ENCODE measurements around the gene CHST12.
"Not testable (repeated sequence)": the region's sequence is repeated elsewhere in the genome, so short reads cannot be mapped to it uniquely, and the experiment has no call there.

Gene CHST12

DNA sequence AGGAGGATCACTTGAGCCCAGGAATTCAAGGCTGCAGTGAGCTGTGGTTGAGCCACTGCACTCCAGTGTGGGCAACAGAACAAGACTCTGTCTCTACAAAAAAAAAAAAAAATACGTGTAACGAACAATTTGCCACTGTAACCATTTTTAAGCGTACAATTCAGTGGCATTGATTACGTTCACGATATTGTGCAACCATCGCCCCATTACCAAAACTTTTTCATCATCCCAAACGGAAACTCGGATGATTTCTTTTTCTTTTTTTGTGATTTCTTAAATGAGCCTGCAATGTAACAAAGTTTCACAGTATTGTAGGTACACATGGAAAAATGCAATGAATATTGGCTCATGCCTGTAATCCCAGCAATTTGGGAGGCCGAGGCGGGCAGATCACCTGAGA is 63.3 kb downstream of the CHST12 start:
- no peak for DNase-seq

GRCh38 chr7:2468227-2468626 is 64.8 kb downstream of the CHST12 start:
- no peak for DNase-seq

DNA sequence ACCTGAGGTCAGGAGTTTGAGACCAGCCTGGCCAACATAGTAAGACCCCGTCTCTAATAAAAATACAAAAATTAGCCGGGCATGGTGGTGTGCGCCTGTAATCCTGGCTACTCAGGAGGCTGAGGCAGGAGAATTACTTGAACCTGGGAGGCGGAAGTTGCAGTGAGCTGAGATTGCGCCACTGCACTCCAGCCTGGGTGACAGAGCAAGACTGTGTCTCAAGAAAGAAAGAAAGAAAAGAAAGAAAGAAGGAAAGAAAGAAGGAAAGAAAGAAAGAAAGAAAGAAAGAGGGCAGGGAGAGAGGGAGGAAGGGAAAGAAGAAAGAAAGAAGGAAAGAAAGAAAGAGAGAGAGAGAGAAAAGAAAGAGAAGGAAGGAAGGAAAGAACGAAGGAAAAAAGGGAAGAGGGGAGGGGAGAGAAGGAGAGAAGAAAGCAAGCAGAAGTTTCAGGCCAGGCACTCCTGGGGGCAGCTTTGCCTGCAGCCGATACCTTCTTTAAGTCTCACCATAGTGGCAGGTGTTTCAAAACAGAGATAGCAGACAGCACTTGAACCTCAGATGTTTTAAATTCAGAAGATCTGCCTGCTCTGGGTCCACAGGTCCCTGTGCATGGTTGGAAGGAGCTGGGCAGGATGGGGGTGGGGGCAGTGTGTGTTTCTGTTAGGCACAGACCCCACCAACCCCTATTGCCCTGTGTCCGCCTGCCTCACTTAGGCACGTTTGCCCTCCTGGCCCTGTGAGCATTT is 66.2 kb downstream of the CHST12 start:
- DNase-seq: not testable (repeated sequence)

- DNase-seq: no peak
Observed at GRCh38 chr7:2470204-2471021, 67.0 kb downstream of the CHST12 start.

- no peak for DNase-seq
Observed at GRCh38 chr7:2471022-2471329, 67.6 kb downstream of the CHST12 start.

DNA sequence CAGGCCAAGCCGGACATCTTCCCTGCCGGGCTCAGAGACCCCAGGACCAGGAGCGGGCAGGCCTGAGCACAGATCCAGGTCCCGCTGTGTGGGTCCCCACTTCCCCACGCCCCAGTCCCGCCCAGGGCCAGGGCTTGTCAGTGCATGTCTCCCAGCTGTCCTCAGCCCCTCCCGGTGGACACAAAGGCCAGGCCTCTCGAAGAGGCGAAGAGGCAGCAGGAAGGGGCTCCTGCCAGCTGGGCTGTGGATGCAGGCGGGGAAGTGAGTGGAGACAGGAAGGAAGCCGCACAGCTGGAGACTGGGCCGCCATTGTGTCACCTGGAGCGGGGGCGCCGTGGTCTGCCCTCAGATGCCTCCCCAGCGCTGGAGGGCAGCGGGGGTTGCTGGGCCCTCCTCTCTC is 68.0 kb downstream of the CHST12 start:
- no peak for DNase-seq

DNA sequence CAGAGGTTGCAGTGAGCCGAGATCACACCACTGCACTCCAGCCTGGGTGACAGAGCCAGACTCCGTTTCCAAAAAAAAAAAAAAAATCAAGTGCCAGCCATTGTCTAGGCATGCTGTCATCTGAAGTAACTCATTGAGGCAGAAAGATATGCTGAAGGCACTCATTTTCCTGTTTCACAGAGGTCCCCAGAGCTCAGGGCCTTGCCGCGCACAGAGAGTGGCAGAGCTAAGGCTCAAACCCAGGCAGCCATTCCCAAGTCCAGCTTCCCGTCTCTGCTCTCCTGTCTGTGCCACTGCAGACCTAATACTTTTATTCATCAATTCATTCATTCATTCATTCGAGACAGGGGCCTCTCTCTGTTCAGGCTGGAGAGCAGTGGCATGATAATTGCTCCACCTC is 69.3 kb downstream of the CHST12 start:
- no peak for DNase-seq

GRCh38 chr7:2473496-2474180 is 70.2 kb downstream of the CHST12 start:
- DNase-seq: no peak

DNA sequence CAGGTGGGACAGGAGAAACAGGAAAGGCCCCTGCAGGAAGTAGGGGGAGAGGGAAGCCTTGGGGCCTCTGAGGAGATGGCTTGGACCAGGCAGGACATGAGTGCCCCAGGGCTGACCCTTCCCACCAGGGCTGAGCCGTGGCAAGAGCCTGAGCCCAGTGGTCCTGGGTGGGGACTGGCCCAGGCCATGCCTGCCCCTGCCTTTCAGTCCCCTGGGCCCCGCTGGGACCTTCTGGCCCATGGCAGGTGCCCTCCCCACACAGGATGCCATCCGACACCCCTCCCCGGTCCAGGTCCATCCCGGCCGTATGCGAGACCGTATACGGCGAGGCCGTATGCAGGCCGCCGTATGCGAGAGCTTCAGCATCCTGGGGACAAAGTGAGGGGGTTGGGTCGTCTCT is 70.8 kb downstream of the CHST12 start:
- no peak for DNase-seq

GRCh38 chr7:2474813-2475677 is 71.6 kb downstream of the CHST12 start:
- DNase-seq: no peak

DNA sequence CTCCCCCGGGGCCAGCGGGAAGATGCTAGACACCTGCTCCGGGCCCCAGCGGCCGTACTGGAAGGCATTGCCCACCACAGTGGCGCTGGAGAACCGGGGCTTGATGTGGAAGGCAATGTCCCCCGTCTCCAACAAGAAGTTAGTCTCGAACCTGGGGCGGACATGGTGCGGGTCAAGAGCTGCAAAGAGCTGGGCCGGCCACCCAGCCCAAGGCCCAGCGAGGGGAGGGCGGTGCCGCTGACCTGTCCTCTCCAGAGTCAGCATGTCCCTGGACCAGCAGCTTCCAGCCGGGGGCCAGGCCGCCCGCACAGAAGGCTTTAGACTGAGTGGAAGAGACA is 72.2 kb downstream of the CHST12 start:
- DNase-seq: no peak

GRCh38 chr7:2476298-2476697 is 72.9 kb downstream of the CHST12 start, which contains the start of gene GRIFIN:
TSS of gene GRIFIN (minus strand) at chr7:2476398. CDS start at chr7:2476383, 15 bp downstream.
- DNase-seq: no peak

- DNase-seq: no peak
Observed at GRCh38 chr7:2476776-2477446, 73.5 kb downstream of the CHST12 start.

DNA sequence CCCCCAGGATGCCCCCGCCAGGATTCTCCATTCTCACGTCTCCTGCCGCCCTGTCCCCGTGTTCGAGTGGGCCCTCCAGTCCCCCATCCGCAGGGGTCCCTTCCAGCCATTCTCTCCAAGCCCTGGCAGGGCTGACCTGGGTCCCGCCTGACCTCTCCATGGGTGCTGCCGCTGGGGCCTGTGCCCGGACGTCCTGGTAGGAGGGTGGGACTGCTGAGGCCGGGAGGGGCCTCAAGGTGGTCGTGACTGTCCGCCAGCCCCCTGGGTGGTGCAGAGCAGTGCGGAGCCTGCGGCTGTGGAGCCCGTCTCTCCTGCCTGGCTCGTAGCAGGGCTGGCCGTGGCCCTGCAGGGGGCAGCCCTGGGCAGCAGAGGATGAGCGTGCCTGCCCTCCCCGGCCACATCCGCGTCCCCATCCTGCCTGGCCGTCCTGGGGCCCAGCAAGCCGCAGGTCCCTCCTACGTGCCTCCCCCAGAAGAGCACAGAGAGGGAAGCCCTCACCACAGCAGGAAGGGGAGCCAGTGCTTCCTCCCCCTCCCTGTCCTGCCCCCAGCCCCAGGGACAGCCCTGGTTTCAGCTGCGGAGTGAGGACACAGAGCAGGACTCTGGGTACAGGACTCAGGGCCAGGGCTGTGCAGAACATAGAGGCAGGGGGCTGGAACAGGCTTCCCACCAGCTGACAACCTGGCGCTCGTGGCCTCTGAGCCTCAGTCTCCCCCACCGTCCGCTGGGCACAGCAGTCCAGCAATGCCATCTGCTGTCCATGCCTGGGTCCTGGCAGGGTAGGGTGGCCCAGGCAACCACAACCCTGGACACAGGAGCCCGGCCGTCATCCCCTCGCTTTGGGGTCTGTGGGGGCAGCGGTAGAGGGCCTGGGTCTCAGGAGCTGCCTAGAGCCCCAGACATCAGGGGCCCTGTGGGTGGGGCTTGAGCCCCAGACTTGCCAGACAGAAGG is 74.3 kb downstream of the CHST12 start:
- DNase-seq: peak; percentile 68

DNA sequence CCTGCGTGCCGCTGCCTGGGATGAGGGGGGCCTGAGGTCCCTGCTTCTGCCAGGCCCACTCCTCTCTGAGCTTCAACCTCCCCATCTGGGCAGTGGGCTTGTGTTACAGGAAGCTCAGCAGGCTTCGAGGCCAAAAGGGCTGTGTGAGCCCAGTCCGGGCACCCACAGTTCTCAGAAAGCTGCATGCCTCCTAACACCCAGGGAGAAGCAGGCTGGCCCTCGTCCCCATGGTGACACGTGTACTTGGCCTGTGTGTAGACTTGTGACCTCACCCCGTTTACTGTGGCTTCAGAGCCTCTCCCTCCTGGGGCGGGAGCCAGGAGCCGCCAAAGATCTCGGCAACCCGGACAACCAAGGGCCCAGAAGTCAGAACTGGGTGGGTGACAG is 75.0 kb downstream of the CHST12 start:
- no peak for DNase-seq

GRCh38 chr7:2478800-2479199 is 75.4 kb downstream of the CHST12 start:
- no peak for DNase-seq

DNA sequence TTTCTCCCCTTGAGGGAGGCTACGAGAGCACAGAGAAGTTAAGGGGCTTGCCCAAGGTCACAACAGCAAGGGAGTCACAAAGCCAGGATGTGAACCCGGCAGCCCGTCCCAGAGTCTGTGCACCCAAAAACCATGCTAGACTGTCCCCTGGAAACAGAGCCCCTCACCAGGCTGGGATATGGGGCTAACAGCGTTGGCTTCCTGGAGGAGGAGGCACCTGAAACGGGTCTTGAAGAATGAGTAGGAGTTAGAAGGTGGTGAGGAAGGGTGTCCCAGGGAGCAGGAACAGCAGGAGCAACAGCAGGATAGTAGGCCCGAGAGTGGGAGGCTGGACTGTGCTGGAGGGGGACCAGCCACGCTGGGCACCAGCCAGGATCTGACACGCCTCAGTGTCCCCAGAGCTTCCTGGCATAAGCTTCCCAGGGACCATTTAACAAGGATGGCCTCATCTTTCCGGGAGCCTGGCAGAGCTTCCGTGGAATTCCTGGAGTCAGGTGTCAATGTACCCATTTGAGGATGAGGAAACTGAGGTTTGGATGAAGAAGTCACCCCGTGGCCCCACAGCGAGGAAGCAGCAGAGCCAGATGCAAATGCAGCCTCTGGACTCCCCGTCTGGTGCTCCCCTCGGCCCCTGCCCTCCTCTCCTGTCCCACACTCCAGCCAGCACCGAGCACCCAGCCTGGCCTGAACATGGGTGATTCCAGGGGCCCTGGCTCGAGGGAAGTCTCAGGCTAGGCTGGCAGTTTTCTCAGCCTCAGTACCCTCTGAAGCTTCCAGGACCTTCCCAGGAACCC is 76.1 kb downstream of the CHST12 start:
- DNase-seq: no peak

- no peak for DNase-seq
Observed at GRCh38 chr7:2480070-2480408, 76.6 kb downstream of the CHST12 start.

DNA sequence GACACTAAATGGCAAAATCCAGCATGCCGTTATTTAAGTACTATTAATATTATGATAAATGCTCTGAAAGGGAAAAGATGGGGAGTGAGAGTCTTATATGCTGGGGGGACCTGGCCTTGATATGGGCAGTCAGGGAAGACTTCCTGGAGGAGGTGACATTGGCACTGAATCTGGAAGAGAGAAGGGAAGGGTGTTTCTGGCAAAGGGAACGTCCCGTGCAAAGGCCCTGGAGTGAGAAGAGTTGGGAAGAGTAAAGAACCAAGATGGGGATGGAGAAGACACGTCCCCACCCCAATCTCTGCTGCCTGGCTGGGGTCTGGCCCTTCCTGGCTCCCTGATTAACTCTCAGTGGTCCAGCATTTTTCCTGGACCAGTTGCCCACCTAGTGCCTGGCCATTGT is 77.8 kb downstream of the CHST12 start:
- no peak for DNase-seq

DNA sequence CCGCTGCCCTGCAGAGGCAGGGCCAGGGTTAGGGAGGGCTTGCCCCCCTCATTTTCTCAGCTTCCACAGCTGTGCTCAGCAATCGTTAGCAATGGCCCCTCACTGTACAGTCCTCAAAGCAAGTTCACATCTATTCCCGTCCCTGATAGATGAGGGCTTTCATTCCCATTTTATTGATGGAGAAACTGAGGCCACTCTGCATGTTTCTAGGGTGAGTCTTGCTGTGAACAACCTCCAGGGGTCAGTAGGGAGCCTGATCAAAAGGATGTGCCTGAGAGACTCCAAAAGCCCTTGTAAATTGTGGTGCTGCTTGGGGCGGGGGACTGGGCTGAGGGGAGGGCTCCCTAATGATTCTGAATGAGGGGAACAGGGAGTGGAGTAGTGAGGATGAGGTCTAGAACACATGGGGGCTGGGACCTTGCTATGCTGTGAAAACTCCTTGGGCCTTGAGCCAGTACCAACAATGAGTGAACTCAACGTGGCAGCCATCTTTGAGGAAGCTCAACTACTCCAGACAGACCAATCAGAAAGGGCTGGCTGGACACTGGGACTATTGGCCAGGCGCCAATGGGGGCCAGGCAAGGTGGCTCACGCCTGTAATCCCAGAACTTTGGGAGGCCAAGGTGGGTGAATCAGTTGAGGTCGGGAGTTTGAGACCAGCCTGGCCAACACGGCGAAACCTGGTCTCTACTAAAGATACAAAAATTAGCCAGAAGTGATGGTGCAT is 79.5 kb downstream of the CHST12 start:
- DNase-seq: no peak

Data from activated gamma-delta T cell treated with Interleukin-2 at 50 U/mL for 16 hours (primary cell).